Fibroblast of mammary gland (primary cell): Measurements from ENCODE around the gene SUPT20HL1.
"Not testable (repeated sequence)": the region's sequence is repeated elsewhere in the genome, so short reads cannot be mapped to it uniquely, and the experiment has no call there.

Experiments
- DNase-seq: peaks from one replicate; pipeline ENCODE4 v3.0.0-alpha.2; 2010; ENCODE audit warnings: low read depth
- H3K4me3 ChIP-seq: 2 replicates; pipeline ENCODE4 v1.5.1; 2011; ENCODE audit warnings: low read depth, mild to moderate bottlenecking, low read length, moderate library complexity; ENCODE audit not compliant: control insufficient read depth
- TF ChIP-seq, protein P1 (sequence below): conservative IDR thresholded peaks from 2 replicates; pipeline ENCODE4 v1.5.1; 2011; ENCODE audit warnings: low read depth, low read length, inconsistent platforms; ENCODE audit not compliant: control insufficient read depth, insufficient read depth

Gene SUPT20HL1

DNA sequence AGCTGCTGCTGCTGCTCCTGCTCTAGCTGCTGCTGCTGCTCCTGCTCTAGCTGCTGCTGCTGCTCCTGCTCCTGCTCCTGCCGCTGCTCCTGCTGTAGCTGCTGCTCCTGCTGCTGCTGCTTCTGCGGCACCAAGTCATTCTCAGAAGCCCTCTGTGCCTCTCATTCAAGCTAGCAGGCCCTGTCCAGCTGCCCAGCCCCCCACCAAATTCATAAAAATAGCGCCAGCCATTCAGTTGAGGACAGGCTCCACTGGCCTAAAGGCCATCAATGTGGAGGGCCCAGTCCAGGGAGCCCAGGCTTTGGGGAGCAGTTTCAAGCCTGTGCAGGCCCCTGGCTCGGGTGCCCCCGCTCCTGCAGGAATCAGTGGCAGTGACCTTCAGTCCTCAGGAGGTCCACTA lies 3.9 kb downstream of the SUPT20HL1 start:
- DNase-seq, result no peak
- H3K4me3 ChIP-seq, result no peak overlapping the region
- TF ChIP-seq, protein P1, sequence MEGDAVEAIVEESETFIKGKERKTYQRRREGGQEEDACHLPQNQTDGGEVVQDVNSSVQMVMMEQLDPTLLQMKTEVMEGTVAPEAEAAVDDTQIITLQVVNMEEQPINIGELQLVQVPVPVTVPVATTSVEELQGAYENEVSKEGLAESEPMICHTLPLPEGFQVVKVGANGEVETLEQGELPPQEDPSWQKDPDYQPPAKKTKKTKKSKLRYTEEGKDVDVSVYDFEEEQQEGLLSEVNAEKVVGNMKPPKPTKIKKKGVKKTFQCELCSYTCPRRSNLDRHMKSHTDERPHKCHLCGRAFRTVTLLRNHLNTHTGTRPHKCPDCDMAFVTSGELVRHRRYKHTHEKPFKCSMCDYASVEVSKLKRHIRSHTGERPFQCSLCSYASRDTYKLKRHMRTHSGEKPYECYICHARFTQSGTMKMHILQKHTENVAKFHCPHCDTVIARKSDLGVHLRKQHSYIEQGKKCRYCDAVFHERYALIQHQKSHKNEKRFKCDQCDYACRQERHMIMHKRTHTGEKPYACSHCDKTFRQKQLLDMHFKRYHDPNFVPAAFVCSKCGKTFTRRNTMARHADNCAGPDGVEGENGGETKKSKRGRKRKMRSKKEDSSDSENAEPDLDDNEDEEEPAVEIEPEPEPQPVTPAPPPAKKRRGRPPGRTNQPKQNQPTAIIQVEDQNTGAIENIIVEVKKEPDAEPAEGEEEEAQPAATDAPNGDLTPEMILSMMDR, result no peak

DNA sequence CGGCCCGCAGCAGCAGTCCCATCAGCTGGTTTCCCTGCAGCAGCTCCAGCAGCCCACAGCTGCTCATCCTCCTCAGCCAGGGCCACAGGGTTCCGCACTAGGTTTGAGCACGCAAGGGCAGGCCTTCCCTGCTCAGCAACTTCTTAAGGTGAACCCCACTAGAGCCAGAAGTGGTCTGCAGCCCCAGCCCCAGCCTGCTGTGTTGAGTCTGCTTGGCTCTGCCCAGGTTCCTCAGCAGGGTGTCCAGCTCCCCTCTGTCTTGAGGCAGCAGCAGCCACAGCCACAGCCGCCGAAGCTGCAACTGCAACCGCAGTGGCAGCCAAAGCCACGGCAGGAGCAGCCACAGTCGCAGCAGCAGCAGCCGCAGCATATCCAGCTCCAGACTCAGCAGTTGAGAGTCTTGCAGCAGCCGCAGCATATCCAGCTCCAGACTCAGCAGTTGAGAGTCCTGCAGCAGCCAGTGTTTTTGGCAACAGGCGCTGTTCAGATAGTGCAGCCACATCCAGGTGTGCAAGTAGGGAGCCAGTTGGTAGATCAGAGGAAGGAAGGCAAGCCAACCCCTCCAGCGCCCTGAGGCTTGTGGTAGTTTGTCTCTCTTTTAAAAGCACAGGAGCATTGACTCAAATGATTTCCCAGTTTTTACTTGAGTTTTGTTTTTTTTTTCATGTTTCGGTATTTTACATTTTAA lies 4.6 kb downstream of the SUPT20HL1 start:
- no peak for DNase-seq
- no peak overlapping the region for H3K4me3 ChIP-seq
- TF ChIP-seq, protein P1, result no peak

DNA sequence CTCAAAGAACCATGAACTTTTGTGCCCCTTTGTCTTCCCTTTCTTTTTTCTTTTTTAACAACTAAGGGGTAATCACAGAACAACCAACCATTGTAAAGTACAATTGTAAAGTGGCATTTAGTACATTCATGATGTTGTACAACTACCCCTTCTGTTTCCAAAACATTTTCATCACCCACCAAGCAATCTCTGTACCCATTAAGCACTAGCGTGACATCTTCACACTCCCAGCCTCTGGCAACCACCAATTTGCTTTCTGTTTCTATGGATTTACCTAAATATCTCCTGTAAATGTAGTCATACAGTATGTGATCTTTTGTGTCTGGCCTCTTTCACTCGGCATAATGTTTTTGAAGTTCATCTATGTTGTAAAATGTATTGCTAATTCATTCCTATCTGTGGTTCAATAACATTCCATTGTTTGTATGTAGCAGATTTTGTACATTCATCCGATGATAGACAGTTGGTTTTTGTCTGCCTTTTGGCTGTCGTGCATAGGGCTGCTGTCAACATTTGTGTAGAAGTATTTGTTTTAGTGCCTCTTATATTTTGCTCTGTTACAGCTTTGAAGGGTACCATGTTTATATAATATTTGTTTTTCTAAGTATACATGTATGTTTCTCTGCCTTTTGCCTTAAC lies 6.4 kb downstream of the SUPT20HL1 start:
- DNase-seq, H3K4me3 ChIP-seq: not testable (repeated sequence)

DNA sequence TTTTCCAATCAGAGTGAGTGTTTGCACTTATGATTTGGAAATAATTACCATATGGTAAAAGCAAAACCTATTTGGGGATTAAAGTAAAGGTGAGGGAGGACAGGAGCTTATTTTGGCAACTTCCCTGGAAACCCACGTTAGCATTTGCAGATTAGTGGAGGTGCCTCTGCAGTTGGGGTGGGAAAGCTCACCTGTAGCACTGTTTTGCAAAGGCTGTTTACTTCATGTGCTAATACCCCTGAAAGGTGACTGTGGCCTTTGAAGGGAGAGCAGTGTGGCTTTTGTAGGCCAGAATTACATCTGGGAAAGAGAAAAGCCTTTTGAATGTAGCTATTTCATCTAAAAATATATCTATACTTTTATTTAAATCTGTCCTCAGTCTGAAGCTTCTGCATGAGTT lies 9.4 kb downstream of the SUPT20HL1 start:
- no peak for DNase-seq
- no peak overlapping the region for H3K4me3 ChIP-seq
- TF ChIP-seq, protein P1, result no peak

DNA sequence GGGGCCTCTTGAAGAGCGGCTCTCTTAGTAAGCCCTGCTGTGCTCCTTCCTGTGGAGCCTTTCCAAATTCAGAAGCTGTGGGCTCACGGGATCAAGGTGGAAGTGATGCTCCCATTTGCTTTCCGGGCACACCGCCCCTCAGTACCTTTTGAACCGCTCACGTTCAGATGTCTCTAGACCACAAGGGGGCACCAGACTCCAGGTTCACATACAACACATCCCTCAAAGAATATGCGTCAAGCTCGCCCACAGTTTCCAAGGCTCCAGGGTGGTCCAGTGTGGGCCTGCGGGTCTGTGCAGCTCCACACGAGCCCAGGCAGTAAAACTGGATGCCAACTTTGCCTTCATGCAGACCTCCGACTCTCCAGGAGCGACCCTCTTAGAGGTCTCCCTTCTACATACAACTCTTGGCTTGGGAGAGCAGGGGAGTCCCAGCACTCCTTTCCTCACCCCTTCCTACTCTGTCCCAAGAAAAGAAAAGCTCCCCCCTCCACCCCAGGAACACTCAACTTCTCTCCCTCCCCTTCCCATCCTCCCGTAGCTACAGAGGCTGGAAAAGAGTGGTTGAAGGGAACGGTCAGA lies 11.0 kb downstream of the SUPT20HL1 start:
- no peak overlapping the region for H3K4me3 ChIP-seq
- TF ChIP-seq, protein P1, result peak; percentile 67
- peak; percentile 65 for DNase-seq

DNA sequence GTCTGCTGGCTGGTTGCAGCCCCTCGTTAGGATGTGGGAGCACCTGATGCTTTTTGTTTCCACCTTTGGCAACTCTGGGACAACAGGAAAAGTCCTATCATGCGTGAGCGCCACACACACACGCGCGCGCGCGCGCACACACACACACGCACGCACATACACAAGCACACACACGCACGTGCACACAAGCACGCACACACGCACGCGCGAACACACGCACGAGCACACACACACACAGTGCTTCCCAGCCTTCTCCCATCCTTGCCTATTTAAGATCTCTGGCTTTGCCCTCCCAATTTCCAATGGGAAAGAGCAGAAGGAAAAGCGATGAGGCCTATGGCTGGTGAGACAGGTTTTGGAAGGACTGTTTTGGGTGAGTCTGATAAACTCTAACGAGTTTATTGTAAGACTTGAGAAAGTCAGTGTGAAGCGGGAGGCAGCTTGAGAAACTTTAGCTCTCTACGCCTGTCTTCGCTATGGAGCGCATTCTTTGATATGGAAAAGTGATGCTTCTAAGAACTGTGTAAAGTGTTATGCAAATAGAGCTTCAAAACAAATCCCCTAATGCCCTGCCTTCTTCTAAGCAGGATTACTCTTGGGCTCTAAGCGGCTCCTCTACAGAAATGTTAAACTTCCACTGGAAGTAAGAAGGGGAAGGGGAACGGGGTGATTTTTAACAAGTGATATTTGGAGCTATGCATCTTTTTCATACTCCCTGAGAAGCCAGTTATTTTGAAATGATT lies 11.8 kb downstream of the SUPT20HL1 start:
- TF ChIP-seq, protein P1, result no peak

DNA sequence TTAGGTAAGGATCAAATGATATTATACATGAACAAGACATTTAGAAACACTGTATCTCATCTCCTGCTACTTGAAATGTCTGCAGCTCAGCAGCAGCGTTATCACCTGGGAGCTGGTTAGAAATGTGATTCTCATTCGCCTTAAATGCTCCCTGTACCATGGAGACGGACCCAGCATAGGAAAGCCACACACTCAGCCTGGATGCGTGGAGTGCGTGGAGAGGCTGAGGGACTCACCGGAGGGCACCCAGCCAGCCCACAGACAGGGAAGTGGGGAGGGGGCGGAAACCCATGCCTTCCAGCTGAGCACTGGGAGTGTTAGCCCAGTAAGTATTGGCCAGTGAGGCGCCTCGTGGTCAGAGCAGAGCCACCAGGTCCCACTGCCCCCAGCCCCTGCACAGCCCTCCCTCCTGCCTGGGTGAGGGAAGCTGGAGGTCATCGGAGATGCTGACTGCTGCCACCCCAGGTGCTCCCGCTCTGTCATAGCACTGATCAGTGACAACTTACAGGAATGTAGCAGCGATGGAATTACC lies 15.2 kb downstream of the SUPT20HL1 start:
- no peak overlapping the region for H3K4me3 ChIP-seq
- TF ChIP-seq, protein P1, result no peak
- no peak for DNase-seq

More for the DNA sequence above, 11.8 kb downstream of the SUPT20HL1 start:
- DNase-seq, result no peak
- no peak overlapping the region for H3K4me3 ChIP-seq
